SK-N-SH (cell line): ENCODE results near the gene NPPB. TPM values are rescaled to one million over a fixed set of nuclear protein-coding genes. Genes with fewer than 3 reads are reported as not detected.

Experiments used
- CTCF ChIA-PET: fragments of 300-600, 350-600 bp; formaldehyde crosslinking; extraction: SDS; loops from one replicate; lab custom pipeline; 2021; lab: Yijun Ruan, JAX
- POLR2A ChIA-PET: fragments of 350-600 bp; sonication (Branson Sonifier 250); formaldehyde crosslinking; extraction: SDS; loops from one replicate; lab custom pipeline; 2020; ENCODE audit warnings: antibody characterized with exemption, inconsistent platforms; lab: Yijun Ruan, JAX
- DNase-seq: peaks from one replicate; pipeline ENCODE4 v3.0.0; 2012
- H2AFZ ChIP-seq: fragments of 200-600 bp; sonication (generic); 2 replicates; pipeline ENCODE4 v1.8.1; 2016; ENCODE audit warnings: antibody characterized with exemption, mild to moderate bottlenecking, low read depth
- H3F3A ChIP-seq: fragments of 200-600 bp; sonication (generic); replicated peaks from 2 replicates; pipeline ENCODE3; 2016; ENCODE audit warnings: antibody characterized with exemption, mild to moderate bottlenecking; ENCODE audit not compliant: insufficient read depth
- H3K27ac ChIP-seq, 2 experiments: fragments of 200-500 bp in 1 of 2; fragments of 200-600 bp in 1 of 2; sonication (Bioruptor generic) in 1 of 2; sonication (generic), shearing (Covaris generic) in 1 of 2; 2 replicates each; pipeline versions ENCODE4 v1.5.1 to v1.6.1; 2014 to 2016; ENCODE audit warnings: low read depth in 2 of 2, inconsistent platforms in 1 of 2, low read length in 1 of 2, mild to moderate bottlenecking in 1 of 2, mixed read lengths in 1 of 2
- H3K27me3 ChIP-seq: fragments of 200-600 bp; sonication (generic), shearing (Covaris generic); 2 replicates; pipeline ENCODE4 v1.6.1; 2016; ENCODE audit warnings: mixed run types; ENCODE audit not compliant: insufficient read depth
- H3K36me3 ChIP-seq, 2 experiments: fragments of 200-500 bp in 1 of 2; fragments of 200-600 bp in 1 of 2; sonication (Bioruptor generic) in 1 of 2; sonication (generic) in 1 of 2; replicated peaks in 1 of 2; 2 replicates each; pipeline versions ENCODE3 to v1.5.1; 2014 to 2016; ENCODE audit warnings: low read length in 1 of 2, mild to moderate bottlenecking in 1 of 2; ENCODE audit not compliant: insufficient read depth in 2 of 2, control insufficient read depth in 1 of 2
- H3K4me1 ChIP-seq, 2 experiments: fragments of 200-500 bp in 1 of 2; fragments of 200-600 bp in 1 of 2; sonication (Bioruptor generic) in 1 of 2; sonication (generic), shearing (Covaris generic) in 1 of 2; 2 replicates each; pipeline versions ENCODE4 v1.5.1 to v1.6.1; 2014 to 2016; ENCODE audit warnings: low read depth in 1 of 2, low read length in 1 of 2, mixed run types in 1 of 2; ENCODE audit not compliant: insufficient read depth in 2 of 2, control insufficient read depth in 1 of 2
- H3K4me2 ChIP-seq: fragments of 200-600 bp; sonication (generic), shearing (Covaris generic); 2 replicates; pipeline ENCODE4 v1.6.1; 2017; ENCODE audit warnings: mixed run types
- H3K4me3 ChIP-seq, 2 experiments: fragments of 200-500 bp in 1 of 2; fragments of 200-600 bp in 1 of 2; sonication (Bioruptor generic) in 1 of 2; sonication (generic), shearing (Covaris generic) in 1 of 2; 2 replicates each; pipeline versions ENCODE4 v1.5.1 to v1.8.1; 2014 to 2016; ENCODE audit warnings: low read depth in 2 of 2, inconsistent platforms in 1 of 2, low read length in 1 of 2, mild to moderate bottlenecking in 1 of 2, mixed read lengths in 1 of 2, moderate library complexity in 1 of 2
- H3K79me2 ChIP-seq: fragments of 200-600 bp; sonication (generic); 2 replicates; pipeline ENCODE4 v1.8.1; 2017; ENCODE audit warnings: mild to moderate bottlenecking; ENCODE audit not compliant: insufficient read depth
- H3K9ac ChIP-seq: fragments of 200-600 bp; sonication (generic); 2 replicates; pipeline ENCODE4 v1.6.1; 2017; ENCODE audit warnings: mixed run types
- H3K9me2 ChIP-seq: fragments of 200-600 bp; sonication (generic); 2 replicates; pipeline ENCODE4 v1.6.1; 2017; ENCODE audit warnings: mixed run types
- H3K9me3 ChIP-seq: fragments of 200-600 bp; sonication (generic); 2 replicates; pipeline ENCODE4 v1.6.1; 2017; ENCODE audit warnings: mixed run types, mild to moderate bottlenecking, moderate library complexity
- H4K20me1 ChIP-seq: fragments of 200-600 bp; sonication (generic); 2 replicates; pipeline ENCODE4 v1.6.1; 2017; ENCODE audit warnings: mild to moderate bottlenecking, mixed run types; ENCODE audit not compliant: insufficient read depth
- CHD2 ChIP-seq: fragments of 150-350 bp; IDR thresholded peaks from 2 replicates; pipeline ENCODE4 v1.6.1; 2018; ENCODE audit warnings: low read length; ENCODE audit not compliant: partially characterized antibody
- CTCF ChIP-seq: fragments of 200-600 bp; sonication (generic); IDR thresholded peaks from 2 replicates; pipeline ENCODE4 v1.6.1; 2017; ENCODE audit warnings: antibody characterized with exemption, mild to moderate bottlenecking, moderate library complexity
- ELF1 ChIP-seq: IDR thresholded peaks from 2 replicates; pipeline ENCODE4 v1.4.0; 2012
- EZH2phosphoT487 ChIP-seq: fragments of 200-600 bp; sonication (generic); IDR thresholded peaks from 2 replicates; pipeline ENCODE4 v1.6.1; 2017; ENCODE audit warnings: low read depth, mixed run types, mild to moderate bottlenecking, antibody characterized with exemption, moderate library complexity, borderline replicate concordance
- FOXJ3 ChIP-seq: sonication (generic); formaldehyde crosslinking; IDR thresholded peaks from 2 replicates; pipeline ENCODE4 v1.5.1; 2020; ENCODE audit warnings: mild to moderate bottlenecking, missing genetic modification reagents
- FOXM1 ChIP-seq: IDR thresholded peaks from 2 replicates; pipeline ENCODE4 v1.4.0; 2012; ENCODE audit warnings: low read depth, mild to moderate bottlenecking
- IRF3 ChIP-seq: fragments of 150-350 bp; IDR thresholded peaks from 2 replicates; pipeline ENCODE4 v1.6.1; 2016; ENCODE audit warnings: mild to moderate bottlenecking, low read depth, low read length
- MAX ChIP-seq: IDR thresholded peaks from 2 replicates; pipeline ENCODE4 v1.4.0; 2012; ENCODE audit warnings: low read depth
- MXI1 ChIP-seq: IDR thresholded peaks from 2 replicates; pipeline ENCODE4 v1.6.1; 2012; ENCODE audit warnings: mild to moderate bottlenecking, low read depth, low read length, improper control_type of control experiment
- NFIC ChIP-seq: IDR thresholded peaks from 2 replicates; pipeline ENCODE4 v1.4.0; 2012; ENCODE audit warnings: borderline replicate concordance
- PBX3 ChIP-seq: IDR thresholded peaks from 2 replicates; pipeline ENCODE4; 2012
- POLR2AphosphoS5 ChIP-seq: IDR thresholded peaks from 2 replicates; pipeline ENCODE4 v1.6.1; 2012; ENCODE audit warnings: low read depth, low read length
- RAD21 ChIP-seq: IDR thresholded peaks from 2 replicates; pipeline ENCODE4 v1.6.1; 2012; ENCODE audit warnings: mild to moderate bottlenecking, low read length
- RFX5 ChIP-seq: IDR thresholded peaks from 2 replicates; pipeline ENCODE4 v1.6.1; 2012; ENCODE audit warnings: mild to moderate bottlenecking, improper control_type of control experiment, low read length
- SIN3A ChIP-seq: IDR thresholded peaks from 2 replicates; pipeline ENCODE4 v1.6.1; 2012; ENCODE audit warnings: low read depth, mild to moderate bottlenecking, low read length, moderate library complexity, borderline replicate concordance
- SMC3 ChIP-seq: IDR thresholded peaks from 2 replicates; pipeline ENCODE4 v1.6.1; 2012; ENCODE audit warnings: low read depth, low read length, improper control_type of control experiment
- TAF1 ChIP-seq: IDR thresholded peaks from 2 replicates; pipeline ENCODE4 v1.6.1; 2012; ENCODE audit warnings: low read depth, mild to moderate bottlenecking, low read length, moderate library complexity, borderline replicate concordance
- TCF12 ChIP-seq: IDR thresholded peaks from 2 replicates; pipeline ENCODE4 v1.4.0; 2012
- TEAD4 ChIP-seq: IDR thresholded peaks from 2 replicates; pipeline ENCODE4 v1.4.0; 2012; ENCODE audit warnings: mild to moderate bottlenecking, borderline replicate concordance; ENCODE audit not compliant: insufficient read depth
- USF1 ChIP-seq: IDR thresholded peaks from 2 replicates; pipeline ENCODE4 v1.4.0; 2012; ENCODE audit warnings: low read depth, borderline replicate concordance
- YY1 ChIP-seq: IDR thresholded peaks from 2 replicates; pipeline ENCODE4 v1.4.0; 2012; ENCODE audit warnings: low read depth, mild to moderate bottlenecking
- WGBS: methylation state at CpG from one replicate; pipeline ENCODE4 v1.1.6; 2017; ENCODE audit warnings: low lambda C conversion rate; 5-methylcytosine and 5-hydroxymethylcytosine counted together
- polyA plus RNA-seq, 3 experiments: library from polyadenylated mRNA; depleted of rRNA; stranded (reverse); fragments of >200 nt; gene quantifications; 2 replicates each; pipeline ENCODE4 v1.2.3, GENCODE V29; 2012

The NPPB gene
- polyA plus RNA-seq, 1 of the 3 experiments (the other 2 are of a cell fraction) = 0.85 TPM

- no peaks in the 10 kb centered on the region for H4K20me1 ChIP-seq
- TF ChIP-seq MAX (no peak), RAD21 (peak; percentile 93), CTCF (peak; percentile 93), SMC3 (peak; percentile 95)
- H3F3A ChIP-seq = no peaks in the 10 kb centered on the region
- no peaks in the 10 kb centered on the region for H3K9me3 ChIP-seq
- no peak overlapping the region for H3K4me2 ChIP-seq
- H3K9ac ChIP-seq = no peak overlapping the region
- no peak overlapping the region for H2AFZ ChIP-seq
- CTCF ChIA-PET = interaction anchor here (0.6 to 14.8 kb wide), 17 partner anchors 8 to 837 kb away, joined by 3 to 316 read pairs (median 4); partner anchors contain the start of gene NPPA
- peak overlapping the region in 1 of 2 experiments; percentile 39; a peak in 1 of 4 replicates for H3K4me3 ChIP-seq
- H3K27me3 ChIP-seq = 0 out of 2 replicates have a peak, but pooled peaks cover 6% of the 10 kb centered on the region
- 3% methylated on average over 4 of the region's 5 CpGs for WGBS
- H3K4me1 ChIP-seq = peaks cover 0 to 5% of the 10 kb centered on the region in 2 experiments; a peak in 1 of 4 replicates
- DNase-seq = peak; percentile 90
- no peaks in the 10 kb centered on the region for H3K9me2 ChIP-seq
- POLR2A ChIA-PET = no interaction called here
- H3K36me3 ChIP-seq = no peaks in the 10 kb centered on the region
- no peak overlapping the region for H3K27ac ChIP-seq
- no peaks in the 10 kb centered on the region for H3K79me2 ChIP-seq
These were observed 35.1 kb upstream of the NPPB start for GRCh38 chr1:11893907-11894251.

GRCh38 chr1:11891433-11892186 lies 32.9 kb upstream of the NPPB start:
- WGBS = 44% methylated on average over 6 of the region's 6 CpGs
- TF ChIP-seq MXI1 (no peak), FOXJ3 (CRISPR knock-in tag) (no peak), CHD2 (no peak), USF1 (no peak), RFX5 (no peak), FOXM1 (no peak), TEAD4 (no peak), IRF3 (no peak), POLR2AphosphoS5 (no peak), EZH2phosphoT487 (no peak), ELF1 (no peak), YY1 (no peak), PBX3 (no peak), MAX (no peak), TAF1 (no peak), SIN3A (no peak), NFIC (no peak), TCF12 (no peak)

More at GRCh38 chr1:11891433-11892186, 32.9 kb upstream of the NPPB start:
- no peak for DNase-seq
- Histone ChIP-seq H3K4me3 (no peak overlapping the region), H3K79me2 (no peaks in the 10 kb centered on the region), H3K27me3 (0 out of 2 replicates have a peak, but pooled peaks cover 6% of the 10 kb centered on the region), H3K27ac (no peak overlapping the region), H3K9ac (no peak overlapping the region), H3K36me3 (no peaks in the 10 kb centered on the region), H3K9me2 (no peaks in the 10 kb centered on the region), H3F3A (no peaks in the 10 kb centered on the region), H3K4me1 (peaks cover 0 to 8% of the 10 kb centered on the region in 2 experiments; a peak in 1 of 4 replicates), H2AFZ (no peak overlapping the region), H3K9me3 (no peaks in the 10 kb centered on the region), H3K4me2 (no peak overlapping the region), H4K20me1 (no peaks in the 10 kb centered on the region)
- ChIA-PET CTCF (interaction anchor here (0.7 to 14.8 kb wide), 10 partner anchors 10 to 49 kb away, joined by 3 to 316 read pairs (median 4); partner anchors contain the start of genes NPPA and NPPB), POLR2A (interaction anchor here (0.6 to 2.0 kb wide), 4 partner anchors 16 to 50 kb away, joined by 3 to 7 read pairs (median 3); no protein-coding TSS in a partner anchor)
